Stimulated activated CD8-positive, alpha-beta memory T cell treated with anti-CD3 and anti-CD28 coated beads, Interleukin-7, amount 100 ng/mL, for 24 hours (primary cell): Measurements from ENCODE around the gene MIA.
"Not testable (repeated sequence)": the region's sequence is repeated elsewhere in the genome, so short reads cannot be mapped to it uniquely, and the experiment has no call there.

Experiments used
- DNase-seq: peaks from one replicate; pipeline ENCODE4 v3.0.0-alpha.2; 2020; ENCODE audit warnings: low read depth

Gene MIA

DNA sequence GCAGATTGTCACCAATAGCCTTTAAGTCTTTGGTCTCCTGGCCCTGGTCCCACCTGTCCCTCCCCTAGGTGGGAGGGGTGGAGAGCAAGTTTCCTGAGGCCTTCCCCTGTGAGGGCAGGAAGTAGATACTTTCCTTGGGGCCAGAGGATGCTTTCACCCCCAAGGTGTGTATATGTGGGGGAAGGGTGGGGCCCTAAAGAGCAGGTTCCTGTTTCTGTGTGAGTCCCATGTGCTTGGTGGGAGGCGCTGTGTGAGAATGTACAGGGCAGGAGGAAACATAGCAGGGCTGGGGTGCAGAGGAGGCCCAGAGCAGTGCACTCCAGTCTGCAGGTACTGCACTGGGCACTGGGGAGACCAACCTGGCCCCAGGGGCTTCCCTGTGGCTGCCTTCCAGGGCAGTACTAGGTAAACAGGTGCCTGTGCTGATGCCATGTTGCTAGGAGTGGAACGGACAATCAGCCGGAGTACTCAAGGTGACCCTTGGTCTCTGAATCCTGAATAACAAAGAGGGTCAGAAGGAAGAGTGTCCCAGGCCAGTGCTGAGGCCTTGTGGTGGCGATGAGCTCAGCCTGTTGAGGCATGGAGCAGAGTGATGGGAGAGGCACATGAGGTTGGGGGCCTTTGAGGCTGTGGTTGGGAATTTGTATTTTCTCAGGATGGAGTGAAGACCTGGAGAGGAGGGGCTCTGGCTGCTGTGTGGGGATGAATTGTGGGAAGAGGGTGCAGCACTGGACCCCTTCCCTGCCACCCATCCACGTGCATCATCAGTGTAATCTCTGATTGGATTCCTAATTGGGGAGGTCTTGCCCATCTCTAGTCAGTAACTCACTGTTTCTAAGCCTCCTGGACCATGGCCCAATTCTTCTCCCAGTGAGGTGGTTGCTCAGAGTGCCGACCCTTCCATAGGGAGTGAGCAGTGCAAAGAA lies 28.8 kb downstream of the MIA start:
- DNase-seq = no peak

DNA sequence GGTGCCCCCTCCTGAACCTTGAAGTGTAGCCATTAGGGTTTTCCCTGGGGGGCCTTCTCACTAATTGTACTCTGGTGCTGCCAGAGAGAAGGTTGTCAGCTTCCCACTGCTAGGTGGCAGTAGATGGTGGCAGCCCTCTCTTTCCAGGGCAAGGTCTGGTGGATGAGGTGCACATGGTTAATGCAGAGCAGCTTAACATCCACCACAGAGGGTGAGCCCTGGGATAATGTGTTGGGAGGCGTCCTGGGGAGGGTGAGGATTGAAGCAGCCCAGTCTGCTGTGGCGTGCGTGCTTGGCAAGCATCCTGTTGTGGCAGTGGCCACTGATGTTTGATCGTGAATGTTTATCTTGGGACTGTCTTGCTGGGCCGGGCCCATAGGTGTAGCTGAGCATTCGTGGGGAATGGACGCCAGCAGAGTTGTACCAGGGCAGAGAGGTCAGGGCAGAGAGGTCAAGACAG lies 29.5 kb downstream of the MIA start:
- no peak for DNase-seq

DNA sequence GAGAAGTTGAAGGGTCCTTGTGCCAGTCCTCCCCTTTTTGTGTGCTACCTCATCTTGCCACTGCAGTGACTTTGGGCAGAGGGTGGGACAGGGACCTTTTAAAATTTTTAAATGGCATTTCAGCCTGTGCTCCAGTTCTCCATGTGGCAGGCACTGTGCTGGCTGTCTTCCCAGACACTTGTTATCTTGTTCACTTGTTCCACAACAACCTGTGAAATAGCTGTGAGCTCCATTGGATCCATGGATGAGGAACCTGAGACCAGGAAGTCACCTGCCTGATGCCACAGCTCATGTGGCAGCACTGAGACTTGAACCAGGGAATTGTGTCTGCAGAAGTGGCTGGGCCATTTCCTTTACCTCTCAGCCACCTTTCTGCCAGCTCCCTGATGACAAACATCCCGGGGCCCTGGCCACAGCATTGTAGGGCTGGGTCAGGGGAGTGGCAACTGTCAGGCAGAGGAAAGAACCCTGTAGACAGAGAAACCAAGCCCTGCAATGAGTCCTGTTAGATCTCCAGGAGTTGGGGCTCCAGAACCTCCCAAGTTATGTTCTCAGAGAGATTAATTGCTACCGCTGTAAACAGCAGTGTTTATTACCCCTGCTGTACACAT lies 30.0 kb downstream of the MIA start:
- DNase-seq = no peak

DNA sequence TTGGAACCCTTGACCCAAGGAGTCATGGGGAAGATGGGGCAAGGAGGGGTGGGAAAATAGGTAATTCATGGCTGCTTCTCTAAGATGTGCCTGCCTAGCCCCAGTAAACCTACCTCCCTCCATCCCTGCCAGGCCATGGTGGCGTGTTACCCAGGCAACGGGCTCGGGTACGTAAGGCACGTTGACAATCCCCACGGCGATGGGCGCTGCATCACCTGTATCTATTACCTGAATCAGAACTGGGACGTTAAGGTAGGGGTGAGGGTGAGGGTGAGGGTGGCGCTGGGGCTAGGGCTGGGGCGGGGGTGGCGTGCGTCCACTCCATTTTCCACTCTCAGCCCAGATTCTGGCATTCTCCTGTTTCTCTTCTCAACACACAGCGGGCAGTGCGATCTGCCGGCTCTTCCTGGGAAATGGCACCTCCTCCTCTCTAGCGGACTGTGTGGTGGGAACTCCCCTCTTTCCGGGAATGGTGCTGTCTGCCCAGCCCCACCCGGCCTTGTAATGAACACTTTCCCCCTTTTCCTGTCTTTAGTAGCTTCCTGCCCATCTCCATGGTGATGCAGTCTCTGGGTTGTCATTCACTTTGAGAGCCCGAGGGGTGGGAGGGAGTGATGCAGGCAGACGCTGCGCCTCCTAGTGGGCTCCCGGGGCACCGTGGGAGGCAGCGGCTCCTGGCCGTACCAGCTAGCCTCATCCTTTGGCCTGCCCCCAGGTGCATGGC lies 31.3 kb downstream of the MIA start:
- DNase-seq = peak; percentile 53

DNA sequence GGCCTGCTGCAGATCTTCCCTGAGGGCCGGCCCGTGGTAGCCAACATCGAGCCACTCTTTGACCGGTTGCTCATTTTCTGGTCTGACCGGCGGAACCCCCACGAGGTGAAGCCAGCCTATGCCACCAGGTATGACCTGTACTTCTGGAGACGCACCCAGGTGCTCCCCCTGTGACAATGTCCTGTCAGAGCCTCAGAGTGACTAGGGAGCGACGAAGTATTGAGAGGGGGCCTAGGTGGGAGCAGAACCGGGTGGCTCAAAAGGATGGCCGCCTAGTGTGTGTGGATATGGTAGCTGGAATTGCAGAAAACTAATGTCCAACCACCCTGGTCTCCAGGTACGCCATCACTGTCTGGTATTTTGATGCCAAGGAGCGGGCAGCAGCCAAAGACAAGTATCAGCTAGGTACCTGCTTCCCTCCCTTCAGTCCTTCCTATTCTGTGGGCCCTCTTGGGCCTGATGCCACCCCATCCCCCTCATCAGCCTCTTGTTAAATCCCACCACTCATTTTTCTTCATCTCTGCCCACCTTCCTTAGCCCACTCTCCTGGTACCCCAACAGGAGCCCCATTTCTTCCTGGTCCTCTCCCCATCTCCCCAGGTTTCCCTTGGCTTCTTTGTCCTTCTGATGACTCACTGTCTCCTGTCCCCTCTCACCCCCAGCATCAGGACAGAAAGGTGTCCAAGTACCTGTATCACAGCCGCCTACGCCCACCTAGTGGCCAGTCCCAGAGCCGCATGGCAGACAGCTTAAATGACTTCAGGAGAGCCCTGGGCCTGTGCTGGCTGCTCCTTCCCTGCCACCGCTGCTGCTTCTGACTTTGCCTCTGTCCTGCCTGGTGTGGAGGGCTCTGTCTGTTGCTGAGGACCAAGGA lies 32.1 kb downstream of the MIA start:
- no peak for DNase-seq

DNA sequence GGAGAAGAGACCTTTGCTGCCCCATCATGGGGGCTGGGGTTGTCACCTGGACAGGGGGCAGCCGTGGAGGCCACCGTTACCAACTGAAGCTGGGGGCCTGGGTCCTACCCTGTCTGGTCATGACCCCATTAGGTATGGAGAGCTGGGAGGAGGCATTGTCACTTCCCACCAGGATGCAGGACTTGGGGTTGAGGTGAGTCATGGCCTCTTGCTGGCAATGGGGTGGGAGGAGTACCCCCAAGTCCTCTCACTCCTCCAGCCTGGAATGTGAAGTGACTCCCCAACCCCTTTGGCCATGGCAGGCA lies 32.7 kb downstream of the MIA start:
- no peak for DNase-seq

DNA sequence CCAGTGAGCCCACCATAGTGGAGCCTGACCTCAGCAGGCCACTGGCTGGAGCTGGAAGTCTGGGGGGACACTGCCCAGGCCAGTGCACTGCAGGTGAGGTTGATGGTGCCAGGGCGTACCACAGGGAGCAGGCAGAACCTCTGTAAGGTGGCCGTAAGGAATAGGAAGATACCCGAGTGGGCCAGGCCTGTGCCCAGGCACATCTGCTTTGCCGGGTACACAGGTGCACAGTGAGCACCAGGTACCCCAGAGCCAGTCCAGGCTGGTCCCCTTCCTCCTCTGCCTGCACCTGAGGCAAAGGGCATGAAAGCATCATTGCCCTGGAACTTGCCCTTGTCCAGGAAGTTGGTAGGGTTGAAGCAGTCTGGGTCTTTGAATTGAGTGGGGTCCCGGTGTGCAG lies 33.2 kb downstream of the MIA start:
- no peak for DNase-seq

DNA sequence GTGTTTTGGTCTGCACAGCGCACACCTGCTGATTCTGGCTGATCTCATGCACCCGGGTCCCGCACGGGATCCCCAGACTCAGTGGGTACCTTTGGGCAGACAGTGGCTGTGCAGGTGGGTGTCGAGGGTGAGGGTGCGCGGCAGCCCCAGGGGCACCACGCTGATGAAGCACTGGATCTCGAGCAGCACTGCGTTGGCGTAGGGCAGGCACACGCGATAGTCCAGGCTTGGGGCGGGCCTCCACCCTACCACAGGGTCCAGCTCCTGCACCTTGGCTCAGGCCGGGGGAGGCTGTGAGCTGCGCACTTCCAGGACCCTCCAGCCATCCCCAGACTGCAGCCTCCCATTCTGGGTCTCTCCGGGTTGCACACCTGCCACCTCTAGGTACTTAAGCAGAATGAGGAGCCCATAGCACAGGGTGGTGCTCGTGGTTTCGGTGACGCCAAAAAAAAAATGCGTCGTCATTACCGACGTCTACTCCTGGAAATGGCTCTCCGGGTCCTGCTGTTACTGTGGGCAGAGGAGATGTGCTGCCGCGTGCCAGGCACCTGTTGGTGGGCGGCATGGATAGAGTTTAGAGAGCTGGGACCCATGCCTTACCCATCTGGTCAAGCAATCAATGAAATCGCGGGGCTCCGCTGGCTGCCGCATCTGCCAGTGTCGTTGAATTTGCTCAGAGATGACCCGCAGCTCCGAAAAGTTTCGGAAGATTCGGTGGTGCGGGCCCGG lies 34.2 kb downstream of the MIA start:
- no peak for DNase-seq

DNA sequence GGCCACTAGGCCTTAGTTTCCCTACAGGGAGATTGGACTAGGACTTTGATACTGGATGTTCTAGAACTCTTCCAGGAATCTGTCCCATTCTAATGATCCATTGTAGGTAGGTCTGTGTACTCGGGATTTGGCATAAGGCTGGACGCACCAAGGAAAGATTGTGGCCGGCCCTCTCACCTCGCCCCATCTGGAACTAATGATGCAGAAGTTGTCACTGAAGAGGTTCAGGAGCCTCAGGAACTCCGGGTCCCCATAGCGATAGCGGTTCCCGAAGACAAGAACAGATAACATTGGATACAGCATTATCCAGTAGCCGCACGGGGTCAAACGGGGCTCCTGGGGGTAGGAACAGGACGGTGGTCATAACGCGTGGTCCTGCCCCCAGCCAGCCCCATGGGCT lies 34.8 kb downstream of the MIA start:
- DNase-seq = no peak

DNA sequence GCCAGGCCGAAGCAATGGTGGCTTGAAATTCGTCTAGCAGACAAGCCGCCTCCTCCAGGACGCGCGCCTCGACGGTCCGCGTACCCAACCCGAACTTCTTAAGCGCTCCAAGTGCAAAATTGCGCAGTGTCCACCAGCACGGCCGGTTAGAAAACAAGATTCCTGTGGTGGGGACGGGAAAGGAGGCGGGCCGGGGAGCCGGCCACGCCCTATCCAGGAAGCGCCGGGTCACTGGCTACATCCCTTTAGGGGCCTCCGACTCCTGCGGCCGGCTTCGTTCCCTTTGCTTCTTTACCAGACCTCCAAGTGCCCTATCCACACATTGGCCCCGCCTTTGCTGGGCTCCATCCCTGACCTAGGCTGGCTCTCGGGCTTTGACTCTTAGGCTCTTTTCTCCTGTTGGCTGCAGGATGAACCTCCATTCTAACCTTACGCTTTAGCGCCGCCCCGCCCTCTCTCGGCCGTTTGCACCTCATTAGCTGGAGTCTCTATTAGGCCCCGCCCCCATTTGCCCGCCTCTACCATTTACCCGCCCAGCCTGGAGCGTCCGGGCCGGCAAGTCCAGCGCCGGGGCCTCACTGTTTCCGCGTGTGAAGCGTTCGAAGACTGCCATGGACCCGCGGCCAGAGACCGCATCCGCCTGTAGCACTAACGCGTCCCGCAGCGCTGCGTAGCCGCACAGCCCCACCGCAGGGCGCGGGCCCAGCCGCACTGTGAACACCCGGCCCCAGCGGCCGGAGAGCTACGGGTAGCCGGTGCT lies 35.5 kb downstream of the MIA start:
- DNase-seq = not testable (repeated sequence)

DNA sequence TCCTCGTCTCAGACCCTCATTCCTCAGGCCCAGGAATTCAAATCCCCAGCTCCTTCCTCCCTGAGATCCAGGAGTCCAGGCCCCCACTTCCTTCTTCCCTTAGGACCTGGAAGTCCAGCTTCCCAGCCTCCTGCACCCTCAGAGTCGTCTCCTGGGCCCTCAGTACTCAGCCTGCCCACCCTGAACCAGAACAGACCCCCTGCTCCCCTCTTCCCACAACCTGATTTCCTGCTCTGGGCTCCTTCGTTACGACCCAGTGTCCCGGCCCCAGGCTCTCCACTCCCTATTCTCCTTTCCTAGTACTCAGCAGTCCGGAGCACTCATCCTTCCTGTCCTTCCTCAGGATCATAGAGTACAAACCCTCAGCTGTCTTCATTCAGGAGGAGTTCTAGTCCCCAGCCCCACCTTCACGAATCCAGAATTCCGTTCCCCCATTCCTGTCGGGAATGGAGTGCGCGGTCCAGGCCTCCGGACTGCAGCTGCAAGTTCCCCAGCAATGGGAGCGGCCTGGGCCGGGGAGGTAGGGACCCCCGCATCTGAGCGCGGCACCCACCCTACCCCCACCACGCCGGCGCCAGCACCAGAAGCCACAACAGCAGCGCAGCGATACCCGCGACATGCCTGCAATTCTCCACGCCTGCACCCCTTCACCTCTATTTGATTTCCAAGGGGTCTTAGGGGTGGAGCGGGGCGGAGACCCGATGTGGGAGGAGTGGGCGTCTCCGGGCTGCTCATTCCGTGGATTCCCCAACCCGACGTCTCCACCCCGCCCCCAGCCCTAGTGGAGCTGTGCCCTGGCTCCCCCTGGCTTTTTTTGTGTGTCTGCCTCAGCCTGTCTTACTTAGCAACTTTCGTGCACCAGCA lies 36.4 kb downstream of the MIA start:
- no peak for DNase-seq

DNA sequence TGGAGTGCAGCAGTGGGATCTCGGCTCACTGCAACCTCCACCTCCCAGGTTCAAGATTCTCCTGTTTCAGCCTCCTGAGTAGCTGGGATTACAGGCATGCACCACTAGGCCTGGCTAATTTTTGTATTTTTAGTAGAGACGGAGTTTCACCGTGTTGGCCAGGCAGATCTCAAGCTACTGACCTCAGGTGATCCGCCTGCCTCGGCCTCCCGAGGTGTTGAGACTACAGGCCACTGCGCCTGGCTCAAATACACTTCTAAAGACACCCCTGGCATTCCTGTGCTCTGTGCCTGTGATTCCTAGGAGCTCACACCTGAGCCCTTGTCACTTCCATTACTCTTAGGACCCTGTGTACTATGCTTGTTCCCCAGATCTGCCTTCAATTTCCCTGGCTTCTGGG lies 37.2 kb downstream of the MIA start:
- not testable (repeated sequence) for DNase-seq

DNA sequence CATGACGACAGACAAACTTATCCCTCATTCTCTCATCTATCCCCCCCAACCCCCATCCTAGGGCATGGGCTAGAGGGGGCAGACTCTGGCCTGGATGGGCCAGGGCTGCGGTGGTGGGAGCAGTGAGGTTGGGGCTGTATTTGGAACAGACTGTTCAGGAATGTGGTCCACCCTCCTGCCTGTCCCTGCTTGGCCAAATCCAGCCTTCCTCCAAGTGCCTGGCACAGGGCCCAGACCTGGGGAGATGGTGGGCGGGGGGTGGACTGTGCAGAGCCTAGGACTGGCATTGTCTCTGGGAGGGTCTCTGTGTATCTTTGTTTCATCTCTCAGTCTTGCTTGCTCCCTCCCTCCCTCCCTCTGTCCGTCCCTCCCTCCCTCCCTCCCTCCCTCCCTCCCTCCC lies 37.9 kb downstream of the MIA start:
- no peak for DNase-seq

DNA sequence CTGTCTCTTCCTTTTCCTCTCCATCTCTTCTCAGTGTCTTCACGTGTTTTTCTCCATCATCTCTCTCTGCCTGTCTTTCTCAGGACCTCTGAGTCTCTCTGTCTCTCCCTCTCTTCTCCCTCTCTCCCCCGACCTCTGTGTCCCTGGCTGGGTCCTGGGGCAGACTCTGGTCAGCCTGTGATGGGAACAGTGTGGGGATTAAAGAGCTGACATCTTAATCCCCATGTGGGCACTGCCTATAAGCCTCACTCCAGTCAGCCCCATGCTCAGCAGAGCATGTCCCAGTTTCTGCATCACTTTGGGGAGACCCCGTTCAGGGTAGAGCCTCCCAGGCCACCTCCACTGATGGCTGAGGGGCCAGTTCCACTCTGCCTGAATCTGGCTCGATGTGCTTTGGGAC lies 39.9 kb downstream of the MIA start:
- DNase-seq = no peak

DNA sequence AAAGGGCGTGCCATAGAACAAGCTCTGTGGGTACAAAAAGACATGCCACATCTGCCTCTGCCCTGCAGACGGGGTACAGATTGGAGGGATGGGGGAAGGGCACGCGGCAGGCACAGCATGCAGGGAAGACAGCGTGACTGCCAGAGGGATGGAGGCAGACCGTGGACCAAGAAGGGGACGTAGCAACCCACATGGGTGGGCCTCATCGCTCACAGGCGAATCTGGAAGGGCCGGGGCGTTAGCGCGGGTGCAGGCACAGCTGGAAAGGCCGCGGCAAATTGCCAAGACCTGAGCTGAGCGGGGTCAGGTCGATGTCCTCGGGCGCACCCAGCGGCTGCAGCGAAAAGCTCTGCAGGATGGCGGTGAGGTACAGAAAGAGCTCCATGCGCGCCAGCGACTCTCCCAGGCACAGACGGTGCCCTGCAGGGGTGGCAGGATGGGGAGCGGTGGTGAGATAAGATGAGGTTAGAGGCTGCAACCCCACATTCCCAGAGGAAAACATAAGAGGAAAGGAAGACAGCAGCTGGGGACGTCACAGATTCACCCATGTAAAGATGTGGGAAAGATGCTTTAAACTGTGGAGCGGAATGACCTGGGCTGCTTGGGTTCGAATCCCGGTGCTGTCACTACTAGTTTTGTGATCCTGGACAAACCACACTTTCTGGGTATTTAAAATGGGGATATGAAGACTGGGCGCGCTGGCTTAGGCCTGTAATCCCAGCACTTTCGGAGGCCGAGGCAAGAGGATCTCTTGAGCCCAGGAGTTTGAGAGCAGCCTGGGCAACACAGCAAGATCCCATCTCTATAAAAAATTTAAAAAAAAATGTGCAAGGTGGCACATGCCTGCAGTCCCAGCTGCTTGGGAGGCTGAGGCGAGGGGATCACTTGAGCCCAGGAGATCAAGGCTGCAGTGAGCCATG lies 43.4 kb downstream of the MIA start:
- not testable (repeated sequence) for DNase-seq

DNA sequence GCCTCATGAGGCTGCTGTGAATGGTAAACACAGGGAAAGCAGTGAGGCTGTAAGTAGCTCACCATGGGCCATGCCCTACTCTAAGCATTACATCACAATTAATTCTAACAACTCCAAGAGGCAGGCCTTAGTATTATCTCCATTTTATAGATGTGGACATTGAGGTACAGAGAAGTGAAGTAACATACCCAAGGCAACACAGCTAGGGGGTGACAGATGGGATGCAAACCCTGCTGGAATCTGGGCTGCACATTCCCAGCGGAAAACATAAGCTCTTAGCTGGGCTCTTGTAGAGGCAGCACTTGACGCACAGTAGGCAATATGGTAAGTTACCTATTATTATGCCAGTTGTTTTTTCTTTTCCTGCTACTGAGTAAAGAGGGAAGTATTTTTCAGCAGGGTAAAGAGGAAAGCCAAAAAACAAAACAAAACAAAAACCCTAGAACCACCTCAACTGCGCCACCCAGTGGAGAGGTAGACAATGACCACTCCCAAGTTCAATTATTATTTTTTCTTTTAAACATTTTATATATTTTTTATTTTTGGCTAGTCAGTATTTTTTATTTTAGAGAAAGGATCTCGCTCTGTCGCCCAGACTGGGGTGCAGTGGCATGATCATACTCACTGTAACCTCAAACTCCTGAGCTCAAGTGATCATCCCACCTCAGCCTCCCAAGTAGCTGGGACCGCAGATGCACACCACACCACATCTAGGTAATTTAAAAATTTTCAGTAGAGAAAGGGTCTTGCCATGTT lies 44.3 kb downstream of the MIA start:
- not testable (repeated sequence) for DNase-seq

DNA sequence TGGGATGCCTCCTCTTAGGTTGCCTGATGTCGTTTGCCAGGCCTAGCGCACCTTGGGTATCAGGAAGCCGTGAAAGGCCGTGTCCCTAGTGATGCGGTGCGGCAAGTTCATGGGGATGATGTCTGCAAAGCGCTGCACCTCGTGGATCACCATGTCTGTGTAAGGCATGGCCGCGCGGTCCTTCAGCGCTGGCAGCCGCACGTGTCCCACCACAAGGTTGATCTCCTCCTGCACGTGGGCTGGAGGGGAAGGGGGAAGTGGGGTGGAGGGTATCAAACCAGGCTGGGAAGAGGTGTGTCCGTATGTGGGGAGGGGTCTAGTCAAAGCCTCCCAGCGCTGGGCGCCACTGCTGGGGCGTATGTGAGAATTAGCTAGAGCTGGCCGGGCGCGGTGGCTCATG lies 46.8 kb downstream of the MIA start:
- no peak for DNase-seq
